HG02610 (cell line): ENCODE results near the gene SDF2L1.
"Not testable (repeated sequence)": the region's sequence is repeated elsewhere in the genome, so short reads cannot be mapped to it uniquely, and the experiment has no call there.

Experiments
- ATAC-seq: cut with Tn5 transposase; IDR thresholded peaks from one replicate; pipeline ENCODE4 v1.9.1; 2021; ENCODE audit warnings: mild to moderate bottlenecking, moderate library complexity; ENCODE audit not compliant: unreplicated experiment

SDF2L1 gene

DNA sequence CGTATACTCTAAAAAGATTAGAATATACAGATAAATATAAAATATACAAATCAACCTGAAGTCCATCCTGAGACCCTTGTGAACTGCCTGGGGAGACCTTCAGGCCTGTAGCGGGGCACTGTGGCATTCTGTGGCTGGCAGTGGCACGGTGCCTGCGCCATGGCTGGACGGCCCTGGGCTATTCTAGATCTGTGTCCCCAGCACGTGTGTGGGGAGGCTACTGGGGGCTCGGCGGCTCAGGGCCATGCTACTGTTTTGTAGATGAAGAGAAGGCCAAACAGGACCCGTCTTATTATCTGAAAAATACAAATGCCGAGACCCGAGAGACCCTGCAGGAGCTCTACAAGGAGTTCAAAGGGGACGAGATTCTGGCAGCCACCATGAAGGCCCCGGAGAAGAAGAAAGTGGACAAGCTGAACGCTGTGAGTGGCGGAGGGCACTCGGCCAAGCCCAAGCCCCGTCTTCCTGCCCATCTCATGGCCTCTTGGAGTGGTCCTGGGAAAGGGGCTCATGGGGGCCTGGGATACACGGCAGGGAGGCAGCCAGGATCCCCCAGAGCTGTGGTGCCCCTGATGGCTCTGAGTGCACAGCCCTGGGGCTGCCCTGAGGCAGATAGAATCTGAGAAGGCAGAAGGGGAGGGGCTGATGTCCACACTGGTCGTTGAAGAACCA, 42.5 kb downstream of the SDF2L1 start:
- ATAC-seq = no peak

DNA sequence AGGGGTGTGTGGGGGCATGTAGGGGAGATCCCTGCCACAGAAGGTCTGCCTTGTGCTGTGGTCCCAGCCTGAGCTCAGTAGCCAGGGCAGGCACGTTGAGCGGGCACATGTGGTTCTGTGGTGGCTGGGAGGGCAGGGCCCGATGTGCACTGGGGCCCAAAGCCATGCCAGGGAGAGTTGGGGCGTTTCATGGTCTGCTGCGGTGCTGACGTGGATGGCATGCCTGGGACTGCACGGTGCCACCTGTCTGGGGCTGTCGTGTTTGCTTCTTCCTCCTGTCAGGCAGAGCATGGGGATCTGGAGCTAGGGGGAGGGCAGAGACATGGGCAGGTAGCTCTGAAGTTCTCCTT, 43.0 kb downstream of the SDF2L1 start:
- ATAC-seq = no peak

DNA sequence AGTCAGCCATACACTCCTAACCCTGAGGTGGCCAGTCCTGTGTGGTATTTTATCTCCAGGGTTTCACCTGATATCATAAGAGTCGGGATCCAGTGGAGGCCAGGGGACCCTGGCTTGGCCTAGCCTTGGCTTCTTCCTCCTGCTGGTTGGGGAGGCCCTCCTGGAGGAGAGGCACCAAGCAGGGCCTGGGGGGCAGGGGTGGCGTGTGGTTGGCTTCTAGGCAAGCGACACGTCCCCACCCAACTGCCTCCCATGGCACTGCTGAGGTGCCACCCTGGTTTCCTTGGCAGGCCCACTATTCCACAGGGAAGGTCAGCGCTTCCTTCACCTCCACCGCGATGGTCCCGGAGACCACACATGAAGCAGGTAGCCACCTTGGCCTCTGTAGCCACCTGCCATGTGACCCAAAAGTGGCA, 44.1 kb downstream of the SDF2L1 start:
- no peak for ATAC-seq

DNA sequence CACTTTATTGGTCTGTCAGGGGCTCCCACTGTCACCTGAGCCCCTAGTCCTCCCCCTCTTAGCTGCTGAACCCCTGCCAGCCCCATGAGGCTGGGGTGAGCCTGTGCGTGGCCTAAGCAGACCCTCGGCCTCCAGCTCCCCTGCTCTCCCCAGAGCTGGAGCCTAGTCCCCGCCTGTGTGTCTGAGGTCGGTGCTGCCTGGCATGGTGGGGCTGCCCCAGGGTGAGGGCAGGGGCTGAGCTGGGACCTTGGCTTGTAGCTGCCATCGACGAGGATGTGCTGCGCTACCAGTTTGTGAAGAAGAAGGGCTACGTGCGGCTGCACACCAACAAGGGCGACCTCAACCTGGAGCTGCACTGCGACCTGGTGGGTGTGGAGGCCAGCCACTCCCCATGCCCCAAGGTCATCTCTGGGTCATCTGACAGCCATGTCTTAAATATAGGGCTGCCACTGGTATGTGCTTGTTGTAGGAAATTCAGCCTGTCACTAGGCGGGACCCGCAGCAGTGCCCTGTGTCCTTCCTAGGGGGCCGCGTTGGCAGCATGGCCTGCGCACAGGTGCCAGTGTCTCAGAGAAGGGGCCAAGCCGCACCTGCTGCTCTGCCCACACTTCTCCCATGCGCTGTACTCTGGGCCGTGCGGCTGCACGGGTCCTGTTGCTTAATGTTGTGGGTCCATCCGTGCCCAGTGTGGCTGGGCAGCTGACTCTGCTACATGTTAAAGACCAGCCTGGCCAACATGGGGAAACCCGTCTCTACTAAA, 44.7 kb downstream of the SDF2L1 start:
- no peak for ATAC-seq

DNA sequence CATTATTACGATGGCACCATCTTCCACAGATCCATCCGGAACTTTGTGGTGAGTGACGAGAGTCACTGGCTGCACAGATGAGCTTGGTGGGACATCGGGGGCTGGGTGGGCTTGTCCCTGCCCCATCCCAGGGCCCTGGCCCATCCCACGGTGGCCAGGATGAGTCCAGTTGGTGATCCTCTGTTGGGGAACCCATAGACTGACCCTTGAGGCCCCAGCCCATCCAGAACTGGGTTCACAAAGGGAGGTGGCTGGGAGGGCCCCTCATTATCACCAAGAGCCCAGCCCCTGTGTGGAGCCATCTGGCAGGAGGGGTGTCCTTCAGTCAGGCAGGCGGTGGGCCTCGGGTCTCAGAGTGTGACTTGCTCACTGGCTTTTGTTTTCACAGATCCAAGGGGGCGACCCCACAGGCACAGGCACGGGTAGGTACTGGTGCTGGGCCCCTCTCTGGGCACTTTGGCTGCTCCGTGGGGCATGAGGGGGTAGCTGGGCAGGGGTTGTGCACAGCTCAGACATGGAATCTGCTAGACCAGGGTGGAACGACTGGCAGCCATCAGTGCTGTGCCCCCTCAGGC, 45.7 kb downstream of the SDF2L1 start:
- ATAC-seq = no peak

DNA sequence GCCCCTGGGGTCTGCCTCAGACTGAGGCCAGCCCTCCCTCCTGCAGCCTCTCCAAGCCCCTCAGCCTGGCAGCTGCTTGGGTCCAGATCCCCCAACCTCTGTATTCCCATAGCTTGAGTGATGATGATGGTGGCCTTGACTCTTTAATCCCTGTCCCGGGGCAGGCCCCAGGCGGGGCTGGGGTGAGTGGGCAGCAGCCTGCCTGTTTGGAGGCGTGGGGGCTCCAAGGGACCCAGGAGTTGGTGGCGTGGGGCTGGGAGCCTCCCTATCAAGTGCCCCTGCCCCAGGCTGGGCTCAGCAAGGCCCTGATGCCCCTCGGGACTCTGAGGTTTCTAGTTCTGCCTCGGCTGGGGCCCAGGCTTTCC, 46.2 kb downstream of the SDF2L1 start:
- ATAC-seq = no peak

DNA sequence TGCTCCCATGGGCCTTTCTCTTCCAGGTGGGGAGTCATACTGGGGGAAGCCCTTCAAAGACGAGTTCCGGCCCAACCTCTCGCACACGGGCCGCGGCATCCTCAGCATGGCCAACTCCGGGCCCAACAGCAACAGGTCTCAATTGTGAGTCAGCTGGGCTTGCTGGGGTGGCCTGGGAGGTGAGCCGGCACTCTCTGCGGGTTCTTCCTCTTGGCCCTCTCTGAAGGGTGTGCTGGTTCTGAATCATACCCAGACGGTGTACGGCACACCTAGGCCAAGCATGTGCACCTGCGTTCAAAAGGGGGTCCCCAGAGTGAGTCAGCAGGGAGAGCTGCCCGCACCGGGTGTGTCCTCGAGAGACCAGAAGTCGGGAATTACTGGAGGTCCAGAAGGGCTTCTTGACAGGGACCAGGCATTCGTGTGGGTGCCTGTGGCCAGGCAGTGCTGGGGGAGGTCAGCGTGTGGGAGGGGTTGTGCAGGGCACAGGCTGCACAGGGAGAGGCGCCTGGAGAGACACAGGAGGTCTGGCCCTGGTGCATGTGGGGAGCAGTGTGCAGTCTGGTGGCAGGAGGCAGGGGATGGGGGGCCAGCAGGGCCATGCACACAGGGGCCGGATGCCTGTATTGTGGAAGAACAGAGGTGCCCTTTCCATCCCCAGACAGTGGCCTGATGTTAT, 46.7 kb downstream of the SDF2L1 start:
- no peak for ATAC-seq

DNA sequence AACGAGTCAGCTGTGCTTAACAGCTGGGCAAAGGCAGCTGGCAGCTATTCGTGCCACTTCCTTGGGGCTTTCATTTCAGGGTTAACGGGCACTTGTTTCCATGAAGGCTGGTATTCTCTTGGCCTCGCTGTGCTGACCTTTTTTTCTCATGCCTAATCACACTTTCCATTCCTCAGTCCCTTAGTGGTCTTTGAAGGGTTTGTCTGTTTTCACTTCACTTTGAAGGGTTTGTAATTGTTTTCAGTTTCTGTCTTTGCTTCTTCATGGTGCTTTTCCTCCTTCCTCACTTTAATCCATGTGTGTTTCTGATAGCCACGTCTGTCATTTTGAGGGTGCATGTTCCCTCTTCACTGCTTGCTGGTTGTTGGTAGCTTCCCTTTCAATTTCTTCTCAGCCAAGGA, 48.3 kb downstream of the SDF2L1 start:
- no peak for ATAC-seq

DNA sequence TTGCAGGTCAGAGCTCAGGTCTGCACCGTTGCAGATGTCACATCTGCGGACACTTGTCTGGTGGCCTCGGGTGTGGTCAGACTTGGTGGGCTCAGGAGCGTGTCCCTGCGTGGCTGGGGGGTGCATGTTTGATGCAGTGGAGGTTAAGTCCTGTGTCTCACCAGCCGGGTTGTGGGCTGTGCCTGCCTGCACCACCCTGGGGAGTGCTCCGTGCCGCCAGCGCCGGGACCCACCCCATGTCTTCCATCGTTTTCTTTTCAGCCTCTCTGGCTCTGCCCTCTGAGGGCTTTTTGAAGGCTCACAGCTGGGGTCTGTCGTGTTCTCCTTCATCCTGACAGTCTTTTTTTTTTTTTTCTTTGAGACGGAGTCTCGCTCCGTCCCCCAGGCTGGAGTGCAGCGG, 49.7 kb downstream of the SDF2L1 start:
- ATAC-seq = no peak

DNA sequence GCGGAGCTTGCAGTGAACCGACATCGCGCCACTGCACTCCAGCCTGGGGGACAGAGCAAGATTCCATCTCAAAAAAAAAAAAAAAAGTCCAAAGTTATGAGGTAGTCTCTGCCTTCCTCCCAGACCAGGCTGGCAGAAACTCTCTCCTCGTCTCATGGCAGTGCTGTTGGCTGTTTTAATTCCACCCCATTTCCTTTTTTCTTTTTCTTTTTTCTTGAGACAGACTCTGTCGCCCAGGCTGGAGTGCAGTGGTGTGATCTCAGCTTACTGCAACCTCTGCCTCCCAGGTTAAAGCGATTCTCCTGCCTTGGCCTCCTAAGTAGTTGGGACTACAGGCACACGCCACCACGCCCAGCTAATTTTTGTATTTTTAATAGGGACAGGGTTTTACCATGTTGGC, 50.8 kb downstream of the SDF2L1 start:
- not testable (repeated sequence) for ATAC-seq

DNA sequence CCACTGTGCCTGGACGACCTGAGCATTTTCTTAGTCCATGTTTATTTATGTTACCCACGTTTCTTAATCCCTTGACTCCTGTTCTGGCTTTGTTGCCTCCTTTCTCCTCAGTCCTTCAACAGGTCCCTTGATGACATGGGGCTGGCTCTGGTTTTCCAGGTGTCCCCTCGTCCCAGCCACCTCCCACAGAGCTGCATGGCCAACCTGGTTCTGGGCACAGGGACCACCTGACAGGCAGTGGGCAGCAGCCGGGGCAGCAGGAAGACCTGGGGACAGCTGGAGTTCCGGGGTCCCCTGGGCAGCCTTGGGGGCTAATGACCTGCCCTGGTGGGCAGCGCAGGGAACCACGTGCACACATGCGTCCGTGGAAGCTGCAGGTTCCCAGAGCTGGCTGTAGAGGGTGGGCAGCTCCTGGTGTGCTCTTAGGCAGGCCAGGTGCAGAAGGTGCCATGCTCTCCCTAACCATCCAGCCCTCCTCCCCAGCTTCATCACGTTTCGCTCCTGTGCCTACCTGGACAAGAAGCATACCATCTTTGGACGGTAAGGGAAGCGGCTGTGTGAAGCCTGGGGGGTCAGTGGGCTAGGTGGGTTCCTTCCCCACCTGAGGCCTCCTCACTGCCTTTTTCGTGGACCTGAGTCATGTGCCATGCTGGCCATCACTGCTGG, 51.4 kb downstream of the SDF2L1 start:
- ATAC-seq = no peak
